Duodenal mucosa (tissue), 2 donors: Measurements from ENCODE around the gene ZNF74.
A peak's percentile ranks its signal among the peaks of the same experiment; 100 is the strongest.

Experiments
- H3K27ac ChIP-seq: one replicate; pipeline ENCODE4 v1.7.0; 2013; ENCODE audit warnings: low read depth, low read length
- H3K27me3 ChIP-seq, 2 donors: one replicate each; pipeline ENCODE4 v1.7.0; 2013; ENCODE audit warnings: low read length in 2 of 2, control low read depth in 1 of 2; ENCODE audit not compliant: insufficient read depth in 2 of 2, control insufficient read depth in 1 of 2
- H3K36me3 ChIP-seq, 2 donors: one replicate each; pipeline ENCODE4 v1.7.0; 2013; ENCODE audit warnings: low read length in 2 of 2, control low read depth in 1 of 2; ENCODE audit not compliant: insufficient read depth in 2 of 2, control insufficient read depth in 1 of 2
- H3K4me1 ChIP-seq, 2 donors: one replicate each; pipeline ENCODE4 v1.7.0; 2013; ENCODE audit warnings: low read length in 2 of 2, control low read depth in 1 of 2; ENCODE audit not compliant: insufficient read depth in 2 of 2, control insufficient read depth in 1 of 2
- H3K4me3 ChIP-seq, 2 donors: one replicate each; pipeline ENCODE4 v1.7.0; 2013; ENCODE audit warnings: low read length in 2 of 2, low read depth in 1 of 2
- H3K9ac ChIP-seq, 2 donors: one replicate each; pipeline ENCODE4 v1.7.0; 2013; ENCODE audit warnings: low read length in 2 of 2, low read depth in 1 of 2
- H3K9me3 ChIP-seq, 2 donors: one replicate each; pipeline ENCODE4 v1.7.0; 2013; ENCODE audit warnings: low read length in 2 of 2, control low read depth in 1 of 2; ENCODE audit not compliant: control insufficient read depth in 1 of 2

Gene ZNF74

DNA sequence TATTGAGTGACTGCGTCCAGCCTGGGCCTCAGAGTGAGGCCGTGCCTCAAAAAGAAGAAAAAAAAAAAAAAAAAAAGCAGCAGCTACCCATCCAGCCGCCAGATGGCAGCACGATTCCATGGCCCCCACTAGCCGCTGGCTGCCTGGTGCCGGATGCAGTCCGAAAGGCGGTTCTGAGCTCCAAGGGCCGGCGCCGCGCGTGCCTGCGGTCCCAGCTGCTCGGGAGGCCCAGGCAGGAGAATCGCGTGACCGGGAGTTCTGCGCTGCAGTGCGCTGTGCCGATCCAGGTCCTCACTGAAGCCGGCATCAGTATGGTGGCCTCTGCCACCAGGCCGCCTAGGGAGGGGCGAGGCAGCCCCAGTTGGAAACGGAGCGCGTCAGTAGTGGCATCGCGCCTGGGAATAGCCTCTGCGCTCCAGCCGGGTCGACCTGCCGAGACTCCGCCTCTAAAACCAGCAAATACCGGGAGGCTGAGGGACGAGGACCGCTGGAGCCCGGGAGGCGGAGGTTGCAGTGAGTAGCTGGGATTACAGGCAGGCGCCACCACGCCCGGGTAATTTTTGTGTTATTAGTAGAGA lies 24.3 kb downstream of the ZNF74 start:
- Histone ChIP-seq H3K27ac (no peak overlapping the region), H3K4me1 (peaks cover 0 to 4% of the 10 kb centered on the region in 2 donors), H3K4me3 (peak overlapping the region; percentile 19 to 61)

GRCh38 chr22:20419664-20419951 lies 25.7 kb downstream of the ZNF74 start:
- peaks cover 5 to 8% of the 10 kb centered on the region in 2 donors for H3K27me3 ChIP-seq

More for the DNA sequence above, 24.3 kb downstream of the ZNF74 start:
- Histone ChIP-seq H3K9ac (no peak overlapping the region), H3K9me3 (no peaks in the 10 kb centered on the region), H3K36me3 (no peaks in the 10 kb centered on the region), H3K27me3 (peaks cover 0 to 2% of the 10 kb centered on the region in 2 donors)

GRCh38 chr22:20420157-20420842 lies 26.3 kb downstream of the ZNF74 start:
- Histone ChIP-seq H3K4me1 (peaks cover 0 to 4% of the 10 kb centered on the region in 2 donors), H3K9me3 (no peaks in the 10 kb centered on the region), H3K27ac (no peak overlapping the region), H3K36me3 (no peaks in the 10 kb centered on the region), H3K4me3 (no peak overlapping the region), H3K27me3 (peaks cover 5 to 13% of the 10 kb centered on the region in 2 donors), H3K9ac (no peak overlapping the region)

More at GRCh38 chr22:20419664-20419951, 25.7 kb downstream of the ZNF74 start:
- Histone ChIP-seq H3K9me3 (no peaks in the 10 kb centered on the region), H3K4me3 (no peak overlapping the region), H3K36me3 (no peaks in the 10 kb centered on the region), H3K27ac (no peak overlapping the region), H3K4me1 (peaks cover 0 to 4% of the 10 kb centered on the region in 2 donors), H3K9ac (no peak overlapping the region)

DNA sequence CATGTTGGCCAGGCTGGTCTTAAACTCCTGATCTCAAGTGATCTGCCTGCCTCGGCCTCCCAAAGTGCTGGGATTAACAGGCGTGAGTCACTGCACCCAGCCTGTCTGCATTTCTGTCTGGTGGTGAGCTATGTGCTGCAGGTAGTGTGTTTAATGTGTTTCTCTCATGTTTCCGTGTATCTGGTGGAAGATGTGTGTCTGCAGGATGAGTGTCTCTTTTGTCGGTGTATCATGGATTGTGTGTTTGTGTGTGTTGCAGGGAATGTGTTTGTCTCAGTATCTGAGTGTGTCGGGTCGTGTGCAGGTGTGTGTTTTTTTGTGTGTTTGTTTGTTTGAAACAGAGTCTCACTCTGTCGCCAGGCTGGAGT lies 27.5 kb downstream of the ZNF74 start:
- no peak overlapping the region for H3K4me3 ChIP-seq
- H3K36me3 ChIP-seq = no peaks in the 10 kb centered on the region

GRCh38 chr22:20422271-20423007 lies 28.5 kb downstream of the ZNF74 start:
- Histone ChIP-seq H3K9me3 (no peaks in the 10 kb centered on the region), H3K27ac (no peak overlapping the region), H3K27me3 (peaks cover 17 to 28% of the 10 kb centered on the region in 2 donors), H3K4me1 (peaks cover 0 to 4% of the 10 kb centered on the region in 2 donors), H3K9ac (no peak overlapping the region), H3K4me3 (no peak overlapping the region), H3K36me3 (no peaks in the 10 kb centered on the region)

More for the DNA sequence above, 27.5 kb downstream of the ZNF74 start:
- Histone ChIP-seq H3K9ac (no peak overlapping the region), H3K9me3 (no peaks in the 10 kb centered on the region), H3K4me1 (peaks cover 0 to 4% of the 10 kb centered on the region in 2 donors), H3K27ac (no peak overlapping the region), H3K27me3 (peaks cover 11 to 21% of the 10 kb centered on the region in 2 donors)

DNA sequence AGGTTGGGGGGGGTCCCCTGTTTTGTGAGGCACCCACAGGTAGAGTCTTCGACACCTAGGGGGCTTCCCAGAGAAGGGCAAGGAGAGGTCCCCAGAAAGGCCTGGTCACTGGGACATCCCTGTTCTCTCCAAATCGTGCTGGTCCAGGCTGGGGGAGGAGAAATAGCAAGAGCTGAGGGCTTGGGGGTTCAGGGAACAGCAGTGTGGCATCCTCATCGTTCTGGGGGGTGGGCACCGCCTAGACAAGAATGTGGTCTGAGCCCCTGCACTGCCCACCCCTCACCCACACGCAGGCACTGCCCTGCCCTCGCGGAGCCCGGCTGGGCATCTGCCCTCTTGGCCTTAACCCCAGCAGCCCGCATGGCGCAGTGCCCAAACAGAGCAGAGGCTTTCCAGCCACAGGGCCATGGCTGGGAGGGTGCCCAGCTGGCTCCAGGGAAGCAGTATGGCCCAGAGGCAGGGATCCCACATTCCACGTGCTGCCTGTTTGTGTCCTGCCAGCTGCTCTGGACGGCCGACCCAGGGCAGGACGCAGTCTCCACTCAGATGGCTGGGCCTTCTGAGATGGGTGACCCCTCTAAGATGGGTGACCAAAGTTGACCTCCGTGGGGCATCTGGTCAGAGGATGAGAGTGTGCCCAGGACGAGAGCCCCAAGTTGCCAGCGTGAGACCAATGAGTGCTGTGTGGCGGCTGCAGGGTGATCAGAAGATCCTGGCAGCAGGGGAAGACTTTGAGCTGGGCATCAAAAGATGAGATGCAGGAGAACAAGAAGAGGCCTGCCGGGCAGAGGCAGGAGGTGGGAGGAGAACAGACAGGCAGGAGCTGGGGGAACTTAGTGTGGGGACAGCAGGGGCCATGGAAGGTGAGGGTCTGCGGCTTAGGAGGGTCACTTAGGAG lies 29.3 kb downstream of the ZNF74 start:
- H3K27ac ChIP-seq = no peak overlapping the region
- no peak overlapping the region for H3K4me3 ChIP-seq
- peaks cover 20 to 33% of the 10 kb centered on the region in 2 donors for H3K27me3 ChIP-seq
- H3K9ac ChIP-seq = no peak overlapping the region
- peaks cover 0 to 3% of the 10 kb centered on the region in 2 donors for H3K4me1 ChIP-seq
- no peaks in the 10 kb centered on the region for H3K9me3 ChIP-seq
- H3K36me3 ChIP-seq = no peaks in the 10 kb centered on the region

GRCh38 chr22:20423906-20424551 lies 30.1 kb downstream of the ZNF74 start:
- Histone ChIP-seq H3K27ac (no peak overlapping the region), H3K4me1 (peaks cover 4 to 5% of the 10 kb centered on the region in 2 donors), H3K9me3 (no peaks in the 10 kb centered on the region), H3K36me3 (no peaks in the 10 kb centered on the region), H3K27me3 (peaks cover 27 to 35% of the 10 kb centered on the region in 2 donors), H3K4me3 (no peak overlapping the region), H3K9ac (no peak overlapping the region)

DNA sequence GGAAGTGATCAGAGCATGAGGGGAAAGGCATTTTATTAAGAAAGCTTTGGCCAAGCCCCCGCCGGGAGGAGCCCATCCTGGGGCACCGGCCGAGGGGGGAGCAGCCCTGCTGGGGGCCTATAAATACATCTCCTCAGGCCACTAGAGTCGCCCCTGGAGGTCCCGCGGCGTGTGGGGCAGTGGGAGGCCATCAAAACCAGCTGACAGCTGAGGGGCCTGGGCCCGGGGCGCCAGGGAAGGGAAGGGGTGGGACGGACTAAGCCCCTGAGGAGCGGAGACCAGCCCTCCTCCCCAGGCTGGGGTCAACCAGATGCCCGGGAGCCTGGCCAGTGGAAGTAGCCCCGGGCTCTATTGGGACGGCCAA lies 30.6 kb downstream of the ZNF74 start:
- peaks cover 28 to 38% of the 10 kb centered on the region in 2 donors for H3K27me3 ChIP-seq
- no peak overlapping the region for H3K4me3 ChIP-seq
- no peak overlapping the region for H3K27ac ChIP-seq
- H3K9ac ChIP-seq = no peak overlapping the region
- H3K9me3 ChIP-seq = no peaks in the 10 kb centered on the region
- H3K4me1 ChIP-seq = peaks cover 5 to 7% of the 10 kb centered on the region in 2 donors
- H3K36me3 ChIP-seq = no peaks in the 10 kb centered on the region

GRCh38 chr22:20424932-20425565 lies 31.1 kb downstream of the ZNF74 start:
- Histone ChIP-seq H3K36me3 (no peaks in the 10 kb centered on the region), H3K4me1 (peaks cover 7 to 12% of the 10 kb centered on the region in 2 donors), H3K9ac (no peak overlapping the region), H3K9me3 (no peaks in the 10 kb centered on the region), H3K27me3 (peaks cover 31 to 43% of the 10 kb centered on the region in 2 donors), H3K4me3 (no peak overlapping the region), H3K27ac (no peak overlapping the region)
